ENCODE data around the gene NYAP2.

- TF ChIP-seq CTCF (conservative IDR thresholded peaks at IDR 0.05 in 1 of 2, IDR thresholded peaks at IDR 0.05 in 1 of 2; ENCODE audit: extremely low read depth in 1 of 2, insufficient read depth in 1 of 2, low read depth in 1 of 2, low read length in 2 of 2) (no peak), EZH2 (IDR thresholded peaks at IDR 0.05; ENCODE audit: borderline replicate concordance, low read length) (no peak)
These were observed 232.8 kb downstream of the NYAP2 start for GRCh38 chr2:225632351-225632750.
